HG03025 (cell line): ENCODE measurements around the gene TP53I3.
"Not testable (repeated sequence)": the region's sequence is repeated elsewhere in the genome, so short reads cannot be mapped to it uniquely, and the experiment has no call there.

Experiments used
- ATAC-seq: cut with Tn5 transposase; IDR thresholded peaks from one replicate; pipeline ENCODE4 v1.9.1; 2021; ENCODE audit warnings: mild to moderate bottlenecking, moderate library complexity; ENCODE audit not compliant: unreplicated experiment, low FRiP score

Gene TP53I3

GRCh38 chr2:24084386-24085199 lies at the start of gene TP53I3:
Gene TP53I3, minus strand, starts transcription at chr2:24084834. Its CDS starts 508 bp downstream, at chr2:24084326.
- ATAC-seq = peak; percentile 76

- ATAC-seq = no peak
These were observed 47.9 kb upstream of the TP53I3 start for GRCh38 chr2:24132543-24132942.

- no peak for ATAC-seq
These were observed 41.3 kb upstream of the TP53I3 start for GRCh38 chr2:24125956-24126355.

- ATAC-seq = no peak
These were observed 39.4 kb upstream of the TP53I3 start for GRCh38 chr2:24123922-24124580.

GRCh38 chr2:24123195-24123921 lies 38.7 kb upstream of the TP53I3 start, which contains the start of the genes FAM228B and PFN4:
Gene FAM228B, plus strand, starts transcription at chr2:24123469. Its CDS starts 893 bp downstream, at chr2:24124362.
Gene PFN4, minus strand, starts transcription at chr2:24123334. Its CDS starts 799 bp downstream, at chr2:24122535.
- ATAC-seq = peak; percentile 85

GRCh38 chr2:24122366-24123194 lies 37.9 kb upstream of the TP53I3 start:
- ATAC-seq = no peak

- ATAC-seq = no peak
These were observed 36.8 kb upstream of the TP53I3 start for GRCh38 chr2:24121469-24121868.

GRCh38 chr2:24121066-24121465 lies 36.4 kb upstream of the TP53I3 start:
- no peak for ATAC-seq

- no peak for ATAC-seq
These were observed 33.3 kb upstream of the TP53I3 start for GRCh38 chr2:24117902-24118301.

- no peak for ATAC-seq
These were observed 30.4 kb upstream of the TP53I3 start for GRCh38 chr2:24115057-24115456.

GRCh38 chr2:24111407-24111901 lies 26.8 kb upstream of the TP53I3 start:
- no peak for ATAC-seq

- ATAC-seq = no peak
These were observed 26.1 kb upstream of the TP53I3 start for GRCh38 chr2:24110660-24111303.

- ATAC-seq = not testable (repeated sequence)
These were observed 24.8 kb upstream of the TP53I3 start for GRCh38 chr2:24109431-24109830.

- ATAC-seq = no peak
These were observed 22.7 kb upstream of the TP53I3 start for GRCh38 chr2:24107336-24107735.

- no peak for ATAC-seq
These were observed 22.2 kb upstream of the TP53I3 start for GRCh38 chr2:24106786-24107185.

- no peak for ATAC-seq
These were observed 21.2 kb upstream of the TP53I3 start for GRCh38 chr2:24105816-24106215.

- ATAC-seq = no peak
These were observed 20.3 kb upstream of the TP53I3 start for GRCh38 chr2:24104906-24105305.

GRCh38 chr2:24104110-24104650 lies 19.5 kb upstream of the TP53I3 start:
- ATAC-seq = no peak

- ATAC-seq = no peak
These were observed 18.0 kb upstream of the TP53I3 start for GRCh38 chr2:24102677-24103076.
